AG04449 (cell line): Measurements from ENCODE around the gene CYTH4.

Experiments
- CTCF ChIA-PET: fragments of 350-600 bp; formaldehyde crosslinking; extraction: SDS; loops from one replicate; lab custom pipeline; 2021; ENCODE audit warnings: antibody characterized with exemption; lab: Yijun Ruan, JAX
- POLR2A ChIA-PET: fragments of 400-600, 350-600 bp; formaldehyde crosslinking; extraction: SDS; loops from one replicate; lab custom pipeline; 2020; ENCODE audit warnings: antibody characterized with exemption, inconsistent platforms; lab: Yijun Ruan, JAX
- DNase-seq: peaks from one replicate; pipeline ENCODE4 v3.0.0-alpha.2; 2010; ENCODE audit warnings: low read depth, low spot score
- H3K4me3 ChIP-seq: 2 replicates; pipeline ENCODE4 v1.5.1; 2011; ENCODE audit warnings: low read depth, mild to moderate bottlenecking, control low read depth, low read length
- TF ChIP-seq, protein P1 (sequence below): IDR thresholded peaks from one replicate; pipeline ENCODE4 v1.5.1; 2011; ENCODE audit warnings: mild to moderate bottlenecking, moderate library complexity, low read length, control low read depth, inconsistent platforms; ENCODE audit not compliant: insufficient read depth; ENCODE audit errors: missing control alignments

The CYTH4 gene

DNA sequence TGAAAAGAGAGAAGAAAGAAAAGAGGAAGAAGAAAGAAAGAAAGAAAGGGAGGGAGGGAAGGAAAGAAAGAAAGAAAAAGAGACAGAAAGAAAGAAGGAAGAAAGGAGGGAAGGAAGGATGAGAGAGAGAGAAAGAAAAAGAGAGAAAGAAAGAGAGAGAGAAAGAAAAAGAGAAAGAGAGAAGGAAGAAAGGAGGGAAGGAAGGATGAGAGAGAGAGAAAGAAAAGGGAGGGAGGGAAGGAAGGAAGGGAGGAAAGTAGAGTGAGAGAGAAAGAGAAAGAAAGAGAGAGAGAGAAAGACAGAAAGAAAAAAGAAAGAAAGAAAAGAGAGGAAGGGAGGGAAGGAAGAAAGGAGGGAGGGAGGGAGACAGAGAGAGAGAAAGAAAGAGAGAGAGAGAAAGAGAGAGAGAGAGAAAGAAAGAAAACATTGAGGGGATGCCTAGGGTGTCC is 26.7 kb upstream of the CYTH4 start:
- H3K4me3 ChIP-seq, result no peak overlapping the region
- ChIA-PET POLR2A (no interaction called here), CTCF (interaction anchor here (1.0 to 1.5 kb wide), 3 partner anchors 9 to 56 kb away, joined by 4 to 5 read pairs (median 4); no protein-coding TSS in a partner anchor)
- TF ChIP-seq, protein P1, sequence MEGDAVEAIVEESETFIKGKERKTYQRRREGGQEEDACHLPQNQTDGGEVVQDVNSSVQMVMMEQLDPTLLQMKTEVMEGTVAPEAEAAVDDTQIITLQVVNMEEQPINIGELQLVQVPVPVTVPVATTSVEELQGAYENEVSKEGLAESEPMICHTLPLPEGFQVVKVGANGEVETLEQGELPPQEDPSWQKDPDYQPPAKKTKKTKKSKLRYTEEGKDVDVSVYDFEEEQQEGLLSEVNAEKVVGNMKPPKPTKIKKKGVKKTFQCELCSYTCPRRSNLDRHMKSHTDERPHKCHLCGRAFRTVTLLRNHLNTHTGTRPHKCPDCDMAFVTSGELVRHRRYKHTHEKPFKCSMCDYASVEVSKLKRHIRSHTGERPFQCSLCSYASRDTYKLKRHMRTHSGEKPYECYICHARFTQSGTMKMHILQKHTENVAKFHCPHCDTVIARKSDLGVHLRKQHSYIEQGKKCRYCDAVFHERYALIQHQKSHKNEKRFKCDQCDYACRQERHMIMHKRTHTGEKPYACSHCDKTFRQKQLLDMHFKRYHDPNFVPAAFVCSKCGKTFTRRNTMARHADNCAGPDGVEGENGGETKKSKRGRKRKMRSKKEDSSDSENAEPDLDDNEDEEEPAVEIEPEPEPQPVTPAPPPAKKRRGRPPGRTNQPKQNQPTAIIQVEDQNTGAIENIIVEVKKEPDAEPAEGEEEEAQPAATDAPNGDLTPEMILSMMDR, result no peak
- DNase-seq, result no peak

- H3K4me3 ChIP-seq, result no peak overlapping the region
- POLR2A ChIA-PET, result no interaction called here
- CTCF ChIA-PET, result interaction anchor here (1.0 to 1.5 kb wide), 4 partner anchors 8 to 57 kb away, joined by 3 to 5 read pairs (median 4); no protein-coding TSS in a partner anchor
- no peak for DNase-seq
- TF ChIP-seq, protein P1, result no peak
Observed at GRCh38 chr22:37256075-37256726, 26.1 kb upstream of the CYTH4 start.

- no peak for DNase-seq
- TF ChIP-seq, protein P1, result no peak
- H3K4me3 ChIP-seq, result no peak overlapping the region
- ChIA-PET POLR2A (interaction anchor here (1.3 kb wide), 1 partner anchor 29 kb away, joined by 5 read pairs; no protein-coding TSS in a partner anchor), CTCF (interaction anchor here (1.3 to 5.5 kb wide), 14 partner anchors 8 to 199 kb away, joined by 3 to 162 read pairs (median 31); partner anchors contain the start of genes CYTH4 and RAC2)
Observed at GRCh38 chr22:37258005-37258752, 24.1 kb upstream of the CYTH4 start.

DNA sequence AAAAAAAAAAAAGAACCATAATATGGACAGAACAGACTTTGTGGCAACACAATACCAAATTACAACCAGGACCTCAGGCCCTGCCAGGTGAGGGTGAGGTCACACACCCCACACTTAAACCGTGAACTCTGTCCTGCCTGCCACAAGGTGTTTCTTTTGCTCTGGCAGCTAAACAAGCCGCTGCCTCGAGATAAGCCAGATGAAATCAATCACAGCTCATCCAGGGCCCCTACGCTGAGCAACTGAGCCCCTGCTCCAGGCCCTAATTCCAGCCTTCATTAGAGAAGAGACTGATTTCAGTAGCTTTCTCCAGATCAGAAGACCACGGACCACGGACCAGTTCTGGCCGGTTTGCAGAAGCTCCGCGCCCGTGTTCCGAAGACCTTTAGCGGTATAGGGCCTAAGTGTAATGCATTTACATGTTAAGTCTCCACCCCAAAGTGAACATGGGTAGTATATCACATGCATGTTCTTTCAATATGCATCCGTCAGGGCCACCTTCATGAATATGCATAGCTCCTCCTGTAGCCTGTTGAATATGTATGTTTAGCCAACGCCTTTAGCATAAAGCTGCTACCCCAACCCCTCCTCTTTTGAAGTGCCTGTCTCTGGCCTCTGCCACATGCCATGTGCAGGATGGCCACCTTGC is 23.4 kb upstream of the CYTH4 start:
- TF ChIP-seq, protein P1, result no peak
- no peak overlapping the region for H3K4me3 ChIP-seq
- POLR2A ChIA-PET, result interaction anchor here (1.3 kb wide), 1 partner anchor 30 kb away, joined by 5 read pairs; no protein-coding TSS in a partner anchor
- DNase-seq, result no peak
- CTCF ChIA-PET, result interaction anchor here (0.6 to 5.5 kb wide), 30 partner anchors 9 to 476 kb away, joined by 3 to 162 read pairs (median 6); partner anchors contain the start of genes CYTH4 and RAC2

- POLR2A ChIA-PET, result interaction anchor here (1.3 kb wide), 1 partner anchor 30 kb away, joined by 5 read pairs; no protein-coding TSS in a partner anchor
- TF ChIP-seq, protein P1, result peak; percentile 74
- no peak overlapping the region; the same call in 1 of the 2 replicates for H3K4me3 ChIP-seq
Observed at GRCh38 chr22:37259540-37260029, 22.7 kb upstream of the CYTH4 start.

More at GRCh38 chr22:37259540-37260029, 22.7 kb upstream of the CYTH4 start:
- DNase-seq, result no peak
- CTCF ChIA-PET, result interaction anchor here (0.6 to 5.5 kb wide), 39 partner anchors 9 to 476 kb away, joined by 3 to 162 read pairs (median 4); partner anchors contain the start of genes CYTH4, GGA1 and RAC2
